ENCODE measurements around the gene CPAMD8. TPM values are rescaled to one million over a fixed set of nuclear protein-coding genes. Genes with fewer than 3 reads are reported as not detected.

The CPAMD8 gene
- polyA plus RNA-seq, 1 experiment, result 0.38 TPM

- POLR2A ChIA-PET, result no interaction called here
- Histone ChIP-seq H3K9me3 (ENCODE audit: control insufficient read depth, insufficient read depth, low read length) (no peaks in the 10 kb centered on the region; the same call in 1 of the 2 replicates), H3K4me3 (ENCODE audit: low read depth, low read length) (no peak overlapping the region), H3K27ac (ENCODE audit: low read depth, low read length) (no peak overlapping the region), H3K27me3 (ENCODE audit: control insufficient read depth, insufficient read depth, low read length) (peaks cover 10% of the 10 kb centered on the region)
- CTCF ChIA-PET, result no interaction called here
- no peak for TF ChIP-seq CTCF (IDR thresholded peaks at IDR 0.05; ENCODE audit: low read depth, low read length)
- DNase-seq (ENCODE audit: low read depth, low spot score), result no peak
These were observed 134.8 kb downstream of the CPAMD8 start for GRCh38 chr19:16891696-16892382.

GRCh38 chr19:16890461-16891184, 136.0 kb downstream of the CPAMD8 start:
- CTCF ChIA-PET, result no interaction called here
- Histone ChIP-seq H3K27me3 (ENCODE audit: control insufficient read depth, insufficient read depth, low read length) (peaks cover 2% of the 10 kb centered on the region), H3K4me3 (ENCODE audit: low read depth, low read length) (no peak overlapping the region), H3K27ac (ENCODE audit: low read depth, low read length) (no peak overlapping the region), H3K9me3 (ENCODE audit: control insufficient read depth, insufficient read depth, low read length) (no peaks in the 10 kb centered on the region; the same call in 1 of the 2 replicates)
- no peak for DNase-seq (ENCODE audit: low read depth, low spot score)
- POLR2A ChIA-PET, result no interaction called here
- no peak for TF ChIP-seq CTCF (IDR thresholded peaks at IDR 0.05; ENCODE audit: low read depth, low read length)

GRCh38 chr19:16889883-16890460, 136.6 kb downstream of the CPAMD8 start:
- DNase-seq (ENCODE audit: low read depth, low spot score), result no peak
- ChIA-PET CTCF (no interaction called here), POLR2A (no interaction called here)
- no peak overlapping the region for H3K27ac ChIP-seq (ENCODE audit: low read depth, low read length)
- no peak overlapping the region for H3K4me3 ChIP-seq (ENCODE audit: low read depth, low read length)
- no peaks in the 10 kb centered on the region; the same call in 1 of the 2 replicates for H3K9me3 ChIP-seq (ENCODE audit: control insufficient read depth, insufficient read depth, low read length)
- no peak for TF ChIP-seq CTCF (IDR thresholded peaks at IDR 0.05; ENCODE audit: low read depth, low read length)
- H3K27me3 ChIP-seq (ENCODE audit: control insufficient read depth, insufficient read depth, low read length), result peaks cover 2% of the 10 kb centered on the region

GRCh38 chr19:16889366-16889882, 137.2 kb downstream of the CPAMD8 start:
- Histone ChIP-seq H3K27me3 (ENCODE audit: control insufficient read depth, insufficient read depth, low read length) (peaks cover 2% of the 10 kb centered on the region), H3K4me3 (ENCODE audit: low read depth, low read length) (no peak overlapping the region), H3K27ac (ENCODE audit: low read depth, low read length) (no peak overlapping the region), H3K9me3 (ENCODE audit: control insufficient read depth, insufficient read depth, low read length) (no peaks in the 10 kb centered on the region; the same call in 1 of the 2 replicates)
- ChIA-PET CTCF (no interaction called here), POLR2A (interaction anchor here (0.6 kb wide), 1 partner anchor 1192 kb away, joined by 4 read pairs; no protein-coding TSS in a partner anchor)
- no peak for DNase-seq (ENCODE audit: low read depth, low spot score)
- no peak for TF ChIP-seq CTCF (IDR thresholded peaks at IDR 0.05; ENCODE audit: low read depth, low read length)

Data from AG04450 (cell line).